Mammary epithelial cell (primary cell): ENCODE results near the gene SETD2.

Experiments used
- EZH2 ChIP-seq: IDR thresholded peaks from 2 replicates; pipeline ENCODE4 v1.6.1; 2012; ENCODE audit warnings: low read length, inconsistent platforms, borderline replicate concordance
- TF ChIP-seq, protein P1 (sequence below), 2 donors: IDR thresholded peaks in 1 of 2; conservative IDR thresholded peaks in 1 of 2; 2 replicates each; pipeline ENCODE4 v1.5.1; 2011 to 2012; ENCODE audit warnings: inconsistent platforms in 2 of 2, low read length in 2 of 2, mild to moderate bottlenecking in 2 of 2, control low read depth in 1 of 2, low read depth in 1 of 2; ENCODE audit not compliant: insufficient read depth in 1 of 2; ENCODE audit errors: extremely low read depth in 1 of 2

DNA sequence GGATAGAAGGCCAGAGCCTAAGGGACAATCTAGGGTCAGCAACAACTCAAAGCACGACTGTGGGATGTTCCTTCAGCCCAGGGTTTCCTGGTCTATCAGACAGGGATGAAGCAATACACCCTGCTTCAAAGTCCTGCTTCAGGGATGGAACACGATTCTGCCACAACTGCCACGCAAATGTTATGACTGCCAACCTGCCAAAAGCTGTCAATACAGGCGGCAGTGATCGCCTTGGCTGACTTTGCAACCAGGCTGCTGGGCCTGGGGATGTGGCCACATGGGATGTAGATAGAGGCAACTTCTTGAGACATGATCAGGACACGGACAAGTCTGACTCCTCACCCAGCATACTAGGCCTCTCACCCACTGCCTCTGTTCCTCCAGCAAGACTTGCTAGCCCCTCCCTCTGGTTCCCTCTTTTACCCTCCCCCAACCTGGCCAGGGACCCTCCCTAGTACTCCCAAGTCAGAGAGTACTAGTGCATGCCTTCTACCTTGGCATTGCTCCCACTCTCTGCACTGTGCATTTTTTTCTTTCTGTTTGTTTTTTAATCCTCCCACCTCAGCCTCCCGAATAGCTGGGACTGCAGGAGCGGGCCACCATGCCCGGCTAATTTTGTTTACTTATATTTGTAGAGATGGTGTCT is 195.0 kb downstream of the SETD2 start:
- TF ChIP-seq, protein P1, sequence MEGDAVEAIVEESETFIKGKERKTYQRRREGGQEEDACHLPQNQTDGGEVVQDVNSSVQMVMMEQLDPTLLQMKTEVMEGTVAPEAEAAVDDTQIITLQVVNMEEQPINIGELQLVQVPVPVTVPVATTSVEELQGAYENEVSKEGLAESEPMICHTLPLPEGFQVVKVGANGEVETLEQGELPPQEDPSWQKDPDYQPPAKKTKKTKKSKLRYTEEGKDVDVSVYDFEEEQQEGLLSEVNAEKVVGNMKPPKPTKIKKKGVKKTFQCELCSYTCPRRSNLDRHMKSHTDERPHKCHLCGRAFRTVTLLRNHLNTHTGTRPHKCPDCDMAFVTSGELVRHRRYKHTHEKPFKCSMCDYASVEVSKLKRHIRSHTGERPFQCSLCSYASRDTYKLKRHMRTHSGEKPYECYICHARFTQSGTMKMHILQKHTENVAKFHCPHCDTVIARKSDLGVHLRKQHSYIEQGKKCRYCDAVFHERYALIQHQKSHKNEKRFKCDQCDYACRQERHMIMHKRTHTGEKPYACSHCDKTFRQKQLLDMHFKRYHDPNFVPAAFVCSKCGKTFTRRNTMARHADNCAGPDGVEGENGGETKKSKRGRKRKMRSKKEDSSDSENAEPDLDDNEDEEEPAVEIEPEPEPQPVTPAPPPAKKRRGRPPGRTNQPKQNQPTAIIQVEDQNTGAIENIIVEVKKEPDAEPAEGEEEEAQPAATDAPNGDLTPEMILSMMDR (conservative IDR thresholded peaks at IDR 0.05 in 1 of 2, IDR thresholded peaks at IDR 0.05 in 1 of 2; ENCODE audit: extremely low read depth in 1 of 2, insufficient read depth in 1 of 2, low read depth in 1 of 2, low read length in 2 of 2) = no peak
- no peak for TF ChIP-seq EZH2
